ENCODE data around the gene STXBP2. TPM values are rescaled to one million over a fixed set of nuclear protein-coding genes. Genes with fewer than 3 reads are reported as not detected.

The STXBP2 gene
- total RNA-seq, 1 donor from 2014 or later, result 200 TPM

GRCh38 chr19:7663706-7664105, 26.8 kb downstream of the STXBP2 start:
- no peaks in the 10 kb centered on the region for H3K9me3 ChIP-seq
- peaks cover 5% of the 10 kb centered on the region for H3K27me3 ChIP-seq (ENCODE audit: low read depth)
- no peaks in the 10 kb centered on the region for H3K36me3 ChIP-seq
- DNase-seq (no peak), ATAC-seq (no peak)
- TF ChIP-seq CTCF (IDR thresholded peaks at IDR 0.05), result no peak
- no peak overlapping the region for H3K4me3 ChIP-seq
- no peak overlapping the region for H3K27ac ChIP-seq
- no peaks in the 10 kb centered on the region for H3K4me1 ChIP-seq
- intact Hi-C loops (cut with DNase I), result no loop called here

GRCh38 chr19:7665076-7665475, 28.2 kb downstream of the STXBP2 start:
- no peak overlapping the region for H3K27ac ChIP-seq
- no peak for TF ChIP-seq CTCF (IDR thresholded peaks at IDR 0.05)
- no peak overlapping the region for H3K4me3 ChIP-seq
- DNase-seq (no peak), ATAC-seq (no peak)
- intact Hi-C loops (cut with DNase I), result no loop called here
- peaks cover 16% of the 10 kb centered on the region for H3K27me3 ChIP-seq (ENCODE audit: low read depth)
- no peaks in the 10 kb centered on the region for H3K4me1 ChIP-seq
- H3K36me3 ChIP-seq, result no peaks in the 10 kb centered on the region
- H3K9me3 ChIP-seq, result no peaks in the 10 kb centered on the region

GRCh38 chr19:7668842-7669241, 31.9 kb downstream of the STXBP2 start, which contains the start of gene RETN:
Gene RETN, plus strand, starts transcription at chr19:7669049. Its CDS starts 278 bp downstream, at chr19:7669327.
- Histone ChIP-seq H3K27ac (peak within 1 kb of the TSS; percentile 24), H3K36me3 (no peaks in the 10 kb centered on the region), H3K4me3 (peak within 1 kb of the TSS; percentile 33), H3K27me3 (ENCODE audit: low read depth) (peaks cover 22% of the 10 kb centered on the region), H3K4me1 (no peaks in the 10 kb centered on the region), H3K9me3 (no peaks in the 10 kb centered on the region)
- intact Hi-C loops (cut with DNase I), result no loop called here
- ATAC-seq (no peak), DNase-seq (no peak)
- no peak for TF ChIP-seq CTCF (IDR thresholded peaks at IDR 0.05)

GRCh38 chr19:7669641-7670040, 32.7 kb downstream of the STXBP2 start:
- Histone ChIP-seq H3K4me3 (peak overlapping the region; percentile 33), H3K4me1 (no peaks in the 10 kb centered on the region), H3K36me3 (no peaks in the 10 kb centered on the region), H3K27ac (peak overlapping the region; percentile 24), H3K9me3 (no peaks in the 10 kb centered on the region), H3K27me3 (ENCODE audit: low read depth) (peaks cover 19% of the 10 kb centered on the region)
- ATAC-seq (no peak), DNase-seq (no peak)
- TF ChIP-seq CTCF (IDR thresholded peaks at IDR 0.05), result no peak
- intact Hi-C loops (cut with DNase I), result no loop called here

- intact Hi-C loops (cut with DNase I), result no loop called here
- no peaks in the 10 kb centered on the region for H3K4me1 ChIP-seq
- H3K36me3 ChIP-seq, result no peaks in the 10 kb centered on the region
- peaks cover 20% of the 10 kb centered on the region for H3K27me3 ChIP-seq (ENCODE audit: low read depth)
- ATAC-seq (peak; percentile 58 to 79), DNase-seq (peak; percentile 87)
- H3K4me3 ChIP-seq, result peak overlapping the region; percentile 14
- no peak for TF ChIP-seq CTCF (IDR thresholded peaks at IDR 0.05)
- no peak overlapping the region for H3K27ac ChIP-seq
- no peaks in the 10 kb centered on the region for H3K9me3 ChIP-seq
These were observed 33.4 kb downstream of the STXBP2 start for GRCh38 chr19:7670150-7670783.
